ENCODE measurements around the gene VMO1.

VMO1 gene

DNA sequence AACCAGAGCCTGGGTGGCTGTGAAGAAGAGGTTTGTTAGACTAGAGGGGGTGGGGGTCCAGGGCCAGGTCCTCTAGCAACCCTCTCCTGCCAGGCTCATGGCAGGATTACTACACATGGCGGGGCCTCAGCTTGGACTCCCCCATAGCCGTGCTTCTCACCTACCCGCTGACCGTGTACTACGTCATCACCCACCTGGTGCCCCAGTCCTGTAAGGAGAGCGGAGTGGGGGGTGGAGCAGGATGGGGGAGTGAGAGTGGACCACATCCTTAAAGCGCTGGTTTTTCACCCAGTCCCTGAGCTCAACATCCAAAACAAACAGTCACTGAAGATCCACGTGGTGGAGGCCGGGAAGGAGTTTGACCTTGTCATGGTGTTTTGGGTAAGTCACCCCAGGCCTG, 42.3 kb downstream of the VMO1 start:
- Histone ChIP-seq H3K4me1 (peaks cover 0 to 10% (median 8%) of the 10 kb centered on the region in 4 donors), H3K27ac (no peak overlapping the region), H3K9me3 (no peaks in the 10 kb centered on the region), H3K36me3 (no peaks in the 10 kb centered on the region), H3K4me3 (no peak overlapping the region), H3K27me3 (peaks cover 0 to 39% of the 10 kb centered on the region in 2 donors)
- TF ChIP-seq CTCF (IDR thresholded peaks at IDR 0.05): no peak
- intact Hi-C loops (cut with DNase I; ENCODE audit: low total_unique reads): no loop called here
- DNase-seq: no peak

- Histone ChIP-seq H3K9me3 (no peaks in the 10 kb centered on the region), H3K36me3 (no peaks in the 10 kb centered on the region), H3K27me3 (peaks cover 0 to 33% of the 10 kb centered on the region in 2 donors), H3K4me3 (no peak overlapping the region), H3K4me1 (peaks cover 0 to 16% (median 15%) of the 10 kb centered on the region in 4 donors), H3K27ac (no peak overlapping the region)
- TF ChIP-seq CTCF (IDR thresholded peaks at IDR 0.05): no peak
- intact Hi-C loops (cut with DNase I; ENCODE audit: low total_unique reads): no loop called here
- no peak for DNase-seq
Measured at GRCh38 chr17:4743216-4743615, 42.9 kb downstream of the VMO1 start.

DNA sequence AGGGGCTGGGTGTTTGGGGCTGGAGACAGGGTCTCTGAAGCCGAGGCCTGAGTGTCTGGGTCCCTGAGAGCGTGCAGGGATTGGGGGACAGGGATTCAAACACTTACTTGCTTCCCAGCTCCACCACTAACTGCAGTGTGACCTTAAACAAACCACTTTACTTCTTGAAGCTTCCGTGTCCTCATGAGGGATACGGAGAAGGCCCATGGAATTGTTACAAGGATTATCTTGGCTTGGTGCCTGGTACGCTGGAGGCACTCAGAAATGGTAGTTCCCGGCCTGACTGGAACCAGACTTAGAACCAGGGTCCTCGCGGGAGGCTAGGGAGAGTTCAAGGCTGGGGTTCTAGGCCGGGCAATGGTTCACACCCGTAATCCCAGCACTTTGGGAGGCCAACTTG, 43.5 kb downstream of the VMO1 start:
- TF ChIP-seq CTCF (IDR thresholded peaks at IDR 0.05): no peak
- Histone ChIP-seq H3K36me3 (no peaks in the 10 kb centered on the region), H3K27ac (no peak overlapping the region), H3K27me3 (peaks cover 0 to 33% of the 10 kb centered on the region in 2 donors), H3K9me3 (no peaks in the 10 kb centered on the region), H3K4me3 (no peak overlapping the region), H3K4me1 (peaks cover 0 to 18% (median 16%) of the 10 kb centered on the region in 4 donors)
- no peak for DNase-seq
- intact Hi-C loops (cut with DNase I; ENCODE audit: low total_unique reads): no loop called here

DNA sequence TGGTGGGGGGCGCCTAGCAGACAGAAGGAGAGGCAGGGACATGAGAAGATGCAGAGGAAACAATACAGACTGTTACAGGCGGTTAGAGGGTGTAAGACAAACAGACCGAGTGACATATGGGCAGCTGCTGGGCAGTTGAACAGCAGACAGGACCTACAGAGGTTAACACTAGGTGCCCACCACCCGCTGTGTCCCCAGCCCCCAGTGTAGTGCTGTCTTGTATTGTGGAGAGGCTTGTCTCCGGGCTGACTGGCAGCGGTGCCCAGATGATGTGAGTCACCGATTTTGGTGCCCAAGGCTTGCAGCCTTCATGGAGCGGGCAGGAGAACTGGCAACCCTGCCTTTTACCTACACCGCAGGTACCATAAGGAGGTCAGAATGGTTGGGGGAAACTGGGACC, 44.0 kb downstream of the VMO1 start:
- no peaks in the 10 kb centered on the region for H3K36me3 ChIP-seq

GRCh38 chr17:4741544-4741943, 44.6 kb downstream of the VMO1 start:
- no peak for DNase-seq
- TF ChIP-seq CTCF (IDR thresholded peaks at IDR 0.05): no peak
- H3K4me3 ChIP-seq: no peak overlapping the region
- intact Hi-C loops (cut with DNase I; ENCODE audit: low total_unique reads): no loop called here
- H3K27ac ChIP-seq: no peak overlapping the region
- H3K9me3 ChIP-seq: no peaks in the 10 kb centered on the region
- peaks cover 0 to 32% of the 10 kb centered on the region in 2 donors for H3K27me3 ChIP-seq
- H3K36me3 ChIP-seq: no peaks in the 10 kb centered on the region
- peaks cover 0 to 18% (median 16%) of the 10 kb centered on the region in 4 donors for H3K4me1 ChIP-seq

More for the DNA sequence above, 44.0 kb downstream of the VMO1 start:
- H3K27ac ChIP-seq: no peak overlapping the region
- TF ChIP-seq CTCF (IDR thresholded peaks at IDR 0.05): no peak
- H3K27me3 ChIP-seq: peaks cover 0 to 33% of the 10 kb centered on the region in 2 donors
- peaks cover 0 to 18% (median 16%) of the 10 kb centered on the region in 4 donors for H3K4me1 ChIP-seq
- intact Hi-C loops (cut with DNase I; ENCODE audit: low total_unique reads): no loop called here
- H3K4me3 ChIP-seq: no peak overlapping the region
- DNase-seq: no peak
- H3K9me3 ChIP-seq: no peaks in the 10 kb centered on the region

DNA sequence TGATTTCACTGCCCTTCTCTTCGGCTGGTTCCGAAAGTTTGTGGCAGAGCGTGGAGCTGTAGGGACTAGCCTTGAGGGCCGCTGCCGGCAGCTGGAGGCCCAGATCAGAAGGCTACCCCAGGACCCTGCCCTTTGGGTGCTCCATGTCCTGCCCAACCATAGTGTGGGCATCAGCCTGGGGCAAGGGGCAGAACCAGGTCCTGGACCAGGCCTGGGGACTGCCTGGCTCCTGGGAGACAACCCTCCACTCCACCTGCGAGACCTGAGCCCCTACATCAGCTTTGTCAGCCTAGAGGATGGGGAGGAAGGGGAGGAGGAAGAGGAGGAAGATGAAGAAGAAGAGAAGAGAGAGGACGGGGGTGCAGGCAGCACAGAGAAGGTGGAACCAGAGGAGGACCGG, 45.6 kb downstream of the VMO1 start:
- Histone ChIP-seq H3K4me1 (peaks cover 0 to 16% (median 15%) of the 10 kb centered on the region in 4 donors), H3K36me3 (no peaks in the 10 kb centered on the region), H3K27me3 (peaks cover 0 to 22% of the 10 kb centered on the region in 2 donors), H3K27ac (no peak overlapping the region), H3K9me3 (no peaks in the 10 kb centered on the region), H3K4me3 (no peak overlapping the region)
- TF ChIP-seq CTCF (IDR thresholded peaks at IDR 0.05): no peak
- DNase-seq: no peak
- intact Hi-C loops (cut with DNase I; ENCODE audit: low total_unique reads): no loop called here
